ENCODE data around the gene FRMD4A.

DNA sequence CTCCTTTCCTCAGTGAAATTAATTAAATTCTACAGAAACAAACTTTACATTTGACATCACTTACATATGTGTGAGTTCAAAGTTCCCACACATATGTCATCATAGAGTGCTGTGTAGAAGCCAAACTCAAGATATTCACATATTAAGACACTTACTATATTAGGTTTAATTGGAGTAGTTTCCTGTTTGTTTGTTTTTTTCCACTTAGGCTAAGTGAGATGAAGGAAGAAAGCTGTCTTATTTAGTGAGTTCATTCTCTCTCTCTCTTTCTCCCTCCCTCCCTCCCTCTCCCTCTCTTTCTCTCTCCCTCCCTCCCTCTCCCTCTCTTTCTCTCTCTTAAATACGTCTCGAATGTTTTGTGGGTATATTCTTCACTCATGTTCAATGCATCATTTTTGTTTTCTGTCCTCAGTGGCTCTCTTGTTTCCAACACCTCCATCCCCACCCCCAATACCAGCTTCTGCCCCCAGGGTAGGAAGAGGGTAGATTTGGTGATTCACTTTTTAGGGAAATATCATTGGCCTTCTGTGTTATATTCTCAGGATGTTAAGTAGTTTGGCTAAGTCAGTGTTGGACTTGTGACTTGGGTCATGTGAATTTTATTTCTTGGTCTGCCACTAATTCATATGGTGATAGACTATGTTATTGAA is 262.0 kb downstream of the FRMD4A start:
- TF ChIP-seq POLR2A (IDR thresholded peaks at IDR 0.05) (no peak), CTCF (IDR thresholded peaks at IDR 0.05) (no peak), POLR2AphosphoS5 (IDR thresholded peaks at IDR 0.05) (no peak), EP300 (IDR thresholded peaks at IDR 0.05) (no peak)
